K562 (cell line): ENCODE data around the gene TCF12. TPM values are rescaled to one million over a fixed set of nuclear protein-coding genes. Genes with fewer than 3 reads are reported as not detected.

ENCODE experiments used
- ATAC-seq: fragments of 200-7000 bp; cut with Tn5 transposase; 3 replicates; pipeline ENCODE4 v1.9.1; 2020; ENCODE audit warnings: moderate library complexity
- BruUV-seq: library from RNA; stranded (reverse); fragments of 400-500 nt; replicated peaks from 2 replicates; lab custom pipeline; 2021; lab: Mats Ljungman, UMichigan
- CTCF ChIA-PET: fragments of 300-600 bp; formaldehyde crosslinking; extraction: SDS; loops from one replicate; lab custom pipeline; 2021; ENCODE audit warnings: low intra/inter-chr PET ratio; lab: Yijun Ruan, JAX
- POLR2A ChIA-PET: fragments of 300-600, 350-650 bp; sonication (Branson Sonifier 250); formaldehyde crosslinking; extraction: SDS; loops from one replicate; lab custom pipeline; 2021; ENCODE audit warnings: antibody characterized with exemption, inconsistent platforms; lab: Yijun Ruan, JAX
- DNase-seq, 4 experiments: peaks; one replicate each; pipeline versions ENCODE4 v3.0.0 to v3.0.0-alpha.2; 2011 to 2018; ENCODE audit warnings: low spot score in 3 of 4, mixed read lengths in 3 of 4; ENCODE audit errors: extremely low read depth in 1 of 4
- FAIRE-seq: peaks from 2 replicates; lab custom pipeline; 2011; peaks lifted over from hg19 to GRCh38; lab: Jason Lieb, UNC
- H2AFZ ChIP-seq: 2 replicates; pipeline ENCODE4 v1.6.0; 2011; ENCODE audit warnings: low read depth, low read length, control low read depth, inconsistent platforms
- H3K27ac ChIP-seq: fragments of 200-600 bp; 3 replicates; pipeline ENCODE4 v1.8.0; 2011; ENCODE audit warnings: low read depth, mild to moderate bottlenecking, control low read depth, inconsistent platforms, low read length, moderate library complexity, mixed read lengths; ENCODE audit errors: extremely low read depth
- H3K27me3 ChIP-seq, 2 experiments: fragments of 300-600 bp in 1 of 2; 2 replicates in 1 of 2; 3 replicates in 1 of 2; pipeline versions ENCODE4 v1.6.0 to v1.8.0; 2011; ENCODE audit warnings: inconsistent platforms in 2 of 2, low read length in 2 of 2, mild to moderate bottlenecking in 1 of 2, mixed read lengths in 1 of 2, moderate library complexity in 1 of 2; ENCODE audit not compliant: control insufficient read depth in 2 of 2, insufficient read depth in 2 of 2
- H3K36me3 ChIP-seq: fragments of 300-600 bp; 3 replicates; pipeline ENCODE4 v1.8.0; 2011; ENCODE audit warnings: mild to moderate bottlenecking, low read length, inconsistent platforms; ENCODE audit not compliant: control insufficient read depth, insufficient read depth
- H3K4me1 ChIP-seq, 2 experiments: fragments of 200-600 bp in 1 of 2; replicated peaks in 1 of 2; 2 replicates in 1 of 2; 3 replicates in 1 of 2; pipeline versions ENCODE4 v1.5.1 to v1.8.0; 2011; ENCODE audit warnings: inconsistent platforms in 2 of 2, low read length in 2 of 2, mild to moderate bottlenecking in 1 of 2, mixed read lengths in 1 of 2, moderate library complexity in 1 of 2; ENCODE audit not compliant: control insufficient read depth in 2 of 2, insufficient read depth in 2 of 2
- H3K4me2 ChIP-seq: 2 replicates; pipeline ENCODE4 v1.6.1; 2011; ENCODE audit warnings: low read length, control low read depth, inconsistent platforms, mixed read lengths; ENCODE audit not compliant: insufficient read depth
- H3K4me3 ChIP-seq: fragments of 200-600 bp; sonication (generic), shearing (Covaris generic); 2 replicates; pipeline ENCODE4 v1.5.1; 2016; ENCODE audit warnings: control low read depth, inconsistent platforms
- H3K79me2 ChIP-seq: fragments of 200-600 bp; 3 replicates; pipeline ENCODE4 v1.8.0; 2011; ENCODE audit warnings: low read length, inconsistent platforms; ENCODE audit not compliant: control insufficient read depth, insufficient read depth
- H3K9ac ChIP-seq, 2 experiments: 2 replicates each; pipeline versions ENCODE4 v1.6.0 to v1.6.1; 2011; ENCODE audit warnings: low read depth in 2 of 2, low read length in 2 of 2, control low read depth in 1 of 2, inconsistent platforms in 1 of 2, mild to moderate bottlenecking in 1 of 2, mixed read lengths in 1 of 2; ENCODE audit not compliant: insufficient read depth in 1 of 2
- H3K9me1 ChIP-seq: one replicate; pipeline ENCODE4 v1.6.0; 2011; ENCODE audit warnings: inconsistent platforms, mild to moderate bottlenecking, low read length, moderate library complexity; ENCODE audit not compliant: control insufficient read depth, insufficient read depth
- H3K9me3 ChIP-seq: replicated peaks from 2 replicates; pipeline ENCODE4 v1.5.1; 2011; ENCODE audit warnings: low read depth, low read length, inconsistent platforms; ENCODE audit not compliant: control insufficient read depth, insufficient read depth
- H4K20me1 ChIP-seq: replicated peaks from 2 replicates; pipeline ENCODE4 v1.6.1; 2011; ENCODE audit warnings: low read length, inconsistent platforms, mixed read lengths; ENCODE audit not compliant: control insufficient read depth, insufficient read depth
- DDX20 ChIP-seq: fragments of 450-650 bp; IDR thresholded peaks from 2 replicates; pipeline ENCODE4 v1.6.1; 2016; ENCODE audit warnings: missing genetic modification characterization, low read depth, mild to moderate bottlenecking, missing compliant biosample characterization, moderate library complexity
- TARDBP ChIP-seq: fragments of 450-650 bp; IDR thresholded peaks from 2 replicates; pipeline ENCODE4 v1.6.1; 2016
- ZBTB49 ChIP-seq: sonication (generic); formaldehyde crosslinking; IDR thresholded peaks from 2 replicates; pipeline ENCODE4 v1.8.0; 2022; ENCODE audit warnings: missing genetic modification reagents, mild to moderate bottlenecking, borderline replicate concordance
- WGBS: fragments of 100-300 bp; shearing (Covaris generic); methylation state at CpG from one replicate; pipeline ENCODE4 v1.1.6; 2016; ENCODE audit warnings: low coverage, mixed read lengths; ENCODE audit not compliant: insufficient coverage; ENCODE audit errors: missing lambda C conversion rate; 5-methylcytosine and 5-hydroxymethylcytosine counted together
- in situ Hi-C: fragments of 300-500 bp; cut with MboI; formaldehyde crosslinking; loops from 4 replicates; pipeline ENCODE4 v1.15.0; 2018; ENCODE audit warnings: inconsistent platforms, mixed read lengths
- intact Hi-C: fragments of 100-400 bp; cut with micrococcal nuclease; formaldehyde crosslinking; loops from 2 replicates; pipeline ENCODE4 v1.14.2; 2022
- polyA plus RNA-seq, 8 experiments: library from polyadenylated mRNA; depleted of rRNA in 4 of 8; stranded (reverse) in 5 of 8; unstranded in 3 of 8; fragments of >200 nt; fragmentation: Nextera tagmentation in 2 of 8; fragmentation: Illumina TruSeq in 1 of 8; extraction: Ambion mirVana in 2 of 8; extraction: Trizol in 1 of 8; gene quantifications; 2 replicates each; pipeline versions ENCODE4 v1.2.1 to v1.2.3, GENCODE V29; 2011 to 2014; ENCODE audit warnings: inconsistent platforms in 1 of 8, missing spikeins in 1 of 8
- total RNA-seq, 7 experiments: library from RNA; depleted of rRNA in 6 of 7; stranded (reverse); fragments of >200 nt in 6 of 7; fragmentation: Illumina TruSeq in 2 of 7; extraction: Trizol in 2 of 7; gene quantifications; 2 replicates each; pipeline versions ENCODE4 v1.2.1 to v1.2.3, GENCODE V29; 2011 to 2021; ENCODE audit warnings: low replicate concordance in 1 of 7
- TF ChIP-seq, protein P1 (sequence below): fragments of 450-650 bp; IDR thresholded peaks from 2 replicates; pipeline ENCODE4 v1.6.1; 2018; ENCODE audit not compliant: partially characterized antibody

TCF12 gene
- total and polyA plus RNA-seq, 9 of the 15 experiments (the other 6 are each of a cell fraction or from before 2014, with no cell fraction given) = 10.5 to 132 (median 52.9) TPM

- POLR2A ChIA-PET = no interaction called here
These were observed 130.6 kb downstream of the TCF12 start for GRCh38 chr15:57048930-57049549.

More at GRCh38 chr15:57048930-57049549, 130.6 kb downstream of the TCF12 start:
- no peaks in the 10 kb centered on the region for H3K27me3 ChIP-seq
- no peak for FAIRE-seq
- 66% methylated on average over 6 of the region's 6 CpGs for WGBS
- in situ Hi-C loops = no loop called here
- H3K27ac ChIP-seq = no peak overlapping the region
- DNase-seq = no peak
- 0 out of 2 replicates have a peak, but pooled peaks cover 3% of the 10 kb centered on the region for H4K20me1 ChIP-seq
- TF ChIP-seq TARDBP (no peak), ZBTB49 (CRISPR knock-in tag) (no peak), DDX20 (tag) (no peak)
- TF ChIP-seq, protein P1, sequence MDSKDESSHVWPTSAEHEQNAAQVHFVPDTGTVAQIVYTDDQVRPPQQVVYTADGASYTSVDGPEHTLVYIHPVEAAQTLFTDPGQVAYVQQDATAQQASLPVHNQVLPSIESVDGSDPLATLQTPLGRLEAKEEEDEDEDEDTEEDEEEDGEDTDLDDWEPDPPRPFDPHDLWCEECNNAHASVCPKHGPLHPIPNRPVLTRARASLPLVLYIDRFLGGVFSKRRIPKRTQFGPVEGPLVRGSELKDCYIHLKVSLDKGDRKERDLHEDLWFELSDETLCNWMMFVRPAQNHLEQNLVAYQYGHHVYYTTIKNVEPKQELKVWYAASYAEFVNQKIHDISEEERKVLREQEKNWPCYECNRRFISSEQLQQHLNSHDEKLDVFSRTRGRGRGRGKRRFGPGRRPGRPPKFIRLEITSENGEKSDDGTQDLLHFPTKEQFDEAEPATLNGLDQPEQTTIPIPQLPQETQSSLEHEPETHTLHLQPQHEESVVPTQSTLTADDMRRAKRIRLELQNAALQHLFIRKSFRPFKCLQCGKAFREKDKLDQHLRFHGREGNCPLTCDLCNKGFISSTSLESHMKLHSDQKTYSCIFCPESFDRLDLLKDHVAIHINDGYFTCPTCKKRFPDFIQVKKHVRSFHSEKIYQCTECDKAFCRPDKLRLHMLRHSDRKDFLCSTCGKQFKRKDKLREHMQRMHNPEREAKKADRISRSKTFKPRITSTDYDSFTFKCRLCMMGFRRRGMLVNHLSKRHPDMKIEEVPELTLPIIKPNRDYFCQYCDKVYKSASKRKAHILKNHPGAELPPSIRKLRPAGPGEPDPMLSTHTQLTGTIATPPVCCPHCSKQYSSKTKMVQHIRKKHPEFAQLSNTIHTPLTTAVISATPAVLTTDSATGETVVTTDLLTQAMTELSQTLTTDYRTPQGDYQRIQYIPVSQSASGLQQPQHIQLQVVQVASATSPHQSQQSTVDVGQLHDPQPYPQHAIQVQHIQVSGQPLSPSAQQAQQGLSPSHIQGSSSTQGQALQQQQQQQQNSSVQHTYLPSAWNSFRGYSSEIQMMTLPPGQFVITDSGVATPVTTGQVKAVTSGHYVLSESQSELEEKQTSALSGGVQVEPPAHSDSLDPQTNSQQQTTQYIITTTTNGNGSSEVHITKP = peak; percentile 75
- no peak overlapping the region for H3K4me2 ChIP-seq
- peaks cover 60% of the 10 kb centered on the region for H3K79me2 ChIP-seq
- no peaks in the 10 kb centered on the region for H3K9me1 ChIP-seq
- ATAC-seq = no peak
- no peak overlapping the region for H3K4me3 ChIP-seq
- H3K4me1 ChIP-seq = no peaks in the 10 kb centered on the region
- intact Hi-C loops = no loop called here
- CTCF ChIA-PET = no interaction called here
- 0 out of 3 replicates have a peak, but pooled peaks cover 3% of the 10 kb centered on the region for H3K36me3 ChIP-seq
- H3K9ac ChIP-seq = no peak overlapping the region
- no peak overlapping the region for H2AFZ ChIP-seq
- BruUV-seq = no TSS peak
- no peaks in the 10 kb centered on the region for H3K9me3 ChIP-seq
